HL-60 (cell line): ENCODE data around the gene RIC3.

Experiments
- POLR2AphosphoS5 ChIP-seq: IDR thresholded peaks from 2 replicates; pipeline ENCODE4 v1.6.1; 2012; ENCODE audit warnings: low read depth
- TF ChIP-seq, protein P1 (sequence below): IDR thresholded peaks from 2 replicates; pipeline ENCODE4 v1.6.1; 2012; ENCODE audit warnings: low read depth; ENCODE audit not compliant: insufficient replicate concordance
- TF ChIP-seq, protein P2 (sequence below): IDR thresholded peaks from one replicate; pipeline ENCODE4 v1.5.1; 2011; ENCODE audit warnings: low read length, control low read depth, inconsistent platforms; ENCODE audit not compliant: insufficient read depth

DNA sequence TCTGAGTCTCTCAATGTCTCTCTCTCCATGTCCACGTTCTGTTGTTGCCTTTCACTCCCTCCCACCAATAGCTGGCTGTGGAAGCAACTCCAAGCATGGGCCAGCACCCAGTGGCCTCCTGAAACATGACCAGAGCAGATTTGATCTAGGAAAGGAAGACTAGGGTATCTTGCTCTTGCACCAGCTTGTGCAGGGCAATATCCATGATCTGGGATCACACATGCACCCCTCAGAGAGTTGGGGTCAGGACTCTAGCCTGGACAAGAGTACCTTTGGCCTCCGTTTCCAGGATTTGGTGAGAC, 34.5 kb upstream of the RIC3 start:
- TF ChIP-seq, protein P1, sequence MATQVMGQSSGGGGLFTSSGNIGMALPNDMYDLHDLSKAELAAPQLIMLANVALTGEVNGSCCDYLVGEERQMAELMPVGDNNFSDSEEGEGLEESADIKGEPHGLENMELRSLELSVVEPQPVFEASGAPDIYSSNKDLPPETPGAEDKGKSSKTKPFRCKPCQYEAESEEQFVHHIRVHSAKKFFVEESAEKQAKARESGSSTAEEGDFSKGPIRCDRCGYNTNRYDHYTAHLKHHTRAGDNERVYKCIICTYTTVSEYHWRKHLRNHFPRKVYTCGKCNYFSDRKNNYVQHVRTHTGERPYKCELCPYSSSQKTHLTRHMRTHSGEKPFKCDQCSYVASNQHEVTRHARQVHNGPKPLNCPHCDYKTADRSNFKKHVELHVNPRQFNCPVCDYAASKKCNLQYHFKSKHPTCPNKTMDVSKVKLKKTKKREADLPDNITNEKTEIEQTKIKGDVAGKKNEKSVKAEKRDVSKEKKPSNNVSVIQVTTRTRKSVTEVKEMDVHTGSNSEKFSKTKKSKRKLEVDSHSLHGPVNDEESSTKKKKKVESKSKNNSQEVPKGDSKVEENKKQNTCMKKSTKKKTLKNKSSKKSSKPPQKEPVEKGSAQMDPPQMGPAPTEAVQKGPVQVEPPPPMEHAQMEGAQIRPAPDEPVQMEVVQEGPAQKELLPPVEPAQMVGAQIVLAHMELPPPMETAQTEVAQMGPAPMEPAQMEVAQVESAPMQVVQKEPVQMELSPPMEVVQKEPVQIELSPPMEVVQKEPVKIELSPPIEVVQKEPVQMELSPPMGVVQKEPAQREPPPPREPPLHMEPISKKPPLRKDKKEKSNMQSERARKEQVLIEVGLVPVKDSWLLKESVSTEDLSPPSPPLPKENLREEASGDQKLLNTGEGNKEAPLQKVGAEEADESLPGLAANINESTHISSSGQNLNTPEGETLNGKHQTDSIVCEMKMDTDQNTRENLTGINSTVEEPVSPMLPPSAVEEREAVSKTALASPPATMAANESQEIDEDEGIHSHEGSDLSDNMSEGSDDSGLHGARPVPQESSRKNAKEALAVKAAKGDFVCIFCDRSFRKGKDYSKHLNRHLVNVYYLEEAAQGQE, result no peak
- TF ChIP-seq, protein P2, sequence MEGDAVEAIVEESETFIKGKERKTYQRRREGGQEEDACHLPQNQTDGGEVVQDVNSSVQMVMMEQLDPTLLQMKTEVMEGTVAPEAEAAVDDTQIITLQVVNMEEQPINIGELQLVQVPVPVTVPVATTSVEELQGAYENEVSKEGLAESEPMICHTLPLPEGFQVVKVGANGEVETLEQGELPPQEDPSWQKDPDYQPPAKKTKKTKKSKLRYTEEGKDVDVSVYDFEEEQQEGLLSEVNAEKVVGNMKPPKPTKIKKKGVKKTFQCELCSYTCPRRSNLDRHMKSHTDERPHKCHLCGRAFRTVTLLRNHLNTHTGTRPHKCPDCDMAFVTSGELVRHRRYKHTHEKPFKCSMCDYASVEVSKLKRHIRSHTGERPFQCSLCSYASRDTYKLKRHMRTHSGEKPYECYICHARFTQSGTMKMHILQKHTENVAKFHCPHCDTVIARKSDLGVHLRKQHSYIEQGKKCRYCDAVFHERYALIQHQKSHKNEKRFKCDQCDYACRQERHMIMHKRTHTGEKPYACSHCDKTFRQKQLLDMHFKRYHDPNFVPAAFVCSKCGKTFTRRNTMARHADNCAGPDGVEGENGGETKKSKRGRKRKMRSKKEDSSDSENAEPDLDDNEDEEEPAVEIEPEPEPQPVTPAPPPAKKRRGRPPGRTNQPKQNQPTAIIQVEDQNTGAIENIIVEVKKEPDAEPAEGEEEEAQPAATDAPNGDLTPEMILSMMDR, result no peak
- TF ChIP-seq POLR2AphosphoS5, result no peak
